Chondrocyte (in vitro differentiated cells): Measurements from ENCODE around the gene SET. TPM values are rescaled to one million over a fixed set of nuclear protein-coding genes. Genes with fewer than 3 reads are reported as not detected.

Experiments used
- DNase-seq: peaks from one replicate; pipeline ENCODE4 v3.0.0; 2021; ENCODE audit warnings: mixed read lengths, low spot score
- H3K27ac Mint-ChIP-seq: one replicate; pipeline ENCODE4 v1.8.0; 2021; ENCODE audit warnings: mild to moderate bottlenecking, moderate library complexity, mixed read lengths; ENCODE audit not compliant: unreplicated experiment
- H3K27me3 Mint-ChIP-seq: 2 replicates; pipeline ENCODE4 v1.8.0; 2021; ENCODE audit warnings: low read depth, mixed read lengths
- H3K36me3 Mint-ChIP-seq: 2 replicates; pipeline ENCODE4 v1.8.0; 2021; ENCODE audit warnings: low read depth, mixed read lengths
- H3K4me1 Mint-ChIP-seq: 2 replicates; pipeline ENCODE4 v1.8.0; 2021; ENCODE audit warnings: low read depth, mild to moderate bottlenecking, mixed read lengths
- H3K4me3 Mint-ChIP-seq: one replicate; pipeline ENCODE4 v1.8.0; 2021; ENCODE audit warnings: mild to moderate bottlenecking, moderate library complexity, mixed read lengths; ENCODE audit not compliant: unreplicated experiment
- H3K9me3 Mint-ChIP-seq: 2 replicates; pipeline ENCODE4 v1.8.0; 2021; ENCODE audit warnings: low read depth, mixed read lengths
- total RNA-seq: library from RNA; stranded (reverse); gene quantifications from 3 replicates; pipeline ENCODE4 v1.2.1, GENCODE V29; 2021
- TF ChIP-seq, protein P1 (sequence below): fragments of 200-600 bp; sonication (generic); IDR thresholded peaks from 2 replicates; pipeline ENCODE4 v1.5.0; 2021; ENCODE audit warnings: antibody characterized with exemption, mild to moderate bottlenecking, moderate library complexity

The SET gene
- total RNA-seq, 1 donor from 2014 or later: 235 TPM

DNA sequence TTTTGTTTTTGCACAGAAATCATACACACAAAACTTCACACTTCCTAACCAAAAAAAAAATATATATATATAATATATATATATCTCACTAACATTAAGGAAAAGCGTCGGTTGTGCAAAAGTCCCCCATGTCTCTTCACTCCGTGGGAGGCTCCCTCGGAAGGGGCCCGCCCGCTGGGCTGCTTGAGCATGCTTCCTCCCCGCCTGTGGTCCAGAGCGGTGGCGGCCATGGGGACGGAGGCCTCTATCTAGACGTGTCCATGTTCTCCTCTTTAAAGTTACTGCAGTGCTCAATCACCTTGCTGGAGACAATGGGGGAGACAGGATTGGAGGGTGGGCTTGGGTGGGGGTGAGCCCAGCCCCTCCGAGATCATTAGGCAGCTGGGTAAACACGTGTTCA, 42.1 kb downstream of the SET start:
- H3K4me1 Mint-ChIP-seq: peaks cover 3% of the 10 kb centered on the region
- no peaks in the 10 kb centered on the region for H3K9me3 Mint-ChIP-seq
- no peak overlapping the region for H3K4me3 Mint-ChIP-seq
- no peaks in the 10 kb centered on the region for H3K27me3 Mint-ChIP-seq
- no peak for DNase-seq
- no peak overlapping the region for H3K27ac Mint-ChIP-seq
- TF ChIP-seq, protein P1, sequence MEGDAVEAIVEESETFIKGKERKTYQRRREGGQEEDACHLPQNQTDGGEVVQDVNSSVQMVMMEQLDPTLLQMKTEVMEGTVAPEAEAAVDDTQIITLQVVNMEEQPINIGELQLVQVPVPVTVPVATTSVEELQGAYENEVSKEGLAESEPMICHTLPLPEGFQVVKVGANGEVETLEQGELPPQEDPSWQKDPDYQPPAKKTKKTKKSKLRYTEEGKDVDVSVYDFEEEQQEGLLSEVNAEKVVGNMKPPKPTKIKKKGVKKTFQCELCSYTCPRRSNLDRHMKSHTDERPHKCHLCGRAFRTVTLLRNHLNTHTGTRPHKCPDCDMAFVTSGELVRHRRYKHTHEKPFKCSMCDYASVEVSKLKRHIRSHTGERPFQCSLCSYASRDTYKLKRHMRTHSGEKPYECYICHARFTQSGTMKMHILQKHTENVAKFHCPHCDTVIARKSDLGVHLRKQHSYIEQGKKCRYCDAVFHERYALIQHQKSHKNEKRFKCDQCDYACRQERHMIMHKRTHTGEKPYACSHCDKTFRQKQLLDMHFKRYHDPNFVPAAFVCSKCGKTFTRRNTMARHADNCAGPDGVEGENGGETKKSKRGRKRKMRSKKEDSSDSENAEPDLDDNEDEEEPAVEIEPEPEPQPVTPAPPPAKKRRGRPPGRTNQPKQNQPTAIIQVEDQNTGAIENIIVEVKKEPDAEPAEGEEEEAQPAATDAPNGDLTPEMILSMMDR: no peak
- peaks cover 12% of the 10 kb centered on the region for H3K36me3 Mint-ChIP-seq

GRCh38 chr9:128731691-128732090, 42.7 kb downstream of the SET start:
- Mint-ChIP-seq H3K36me3 (peaks cover 12% of the 10 kb centered on the region), H3K4me1 (peaks cover 3% of the 10 kb centered on the region), H3K27ac (no peak overlapping the region), H3K9me3 (no peaks in the 10 kb centered on the region), H3K27me3 (no peaks in the 10 kb centered on the region), H3K4me3 (no peak overlapping the region)
- no peak for DNase-seq
- TF ChIP-seq, protein P1: no peak

DNA sequence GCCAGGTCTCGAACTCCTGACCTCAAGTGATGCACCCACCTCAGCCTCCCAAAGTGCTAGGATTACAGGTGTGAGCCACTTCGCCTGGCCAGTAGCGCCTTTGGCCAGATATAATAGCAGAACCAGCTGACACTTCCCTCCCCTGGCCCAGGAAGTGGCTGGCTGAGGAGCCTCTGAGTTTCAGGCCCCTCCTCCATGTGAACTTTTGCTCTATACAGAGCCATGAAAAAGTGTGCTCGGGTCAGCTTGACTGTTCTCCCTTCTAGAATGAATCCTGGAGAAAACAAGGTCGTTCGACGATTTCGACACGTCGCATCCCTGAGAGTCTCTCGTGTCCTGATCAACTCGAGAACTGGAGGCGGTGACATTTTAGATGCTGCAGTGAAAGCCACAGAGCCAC, 43.6 kb downstream of the SET start:
- Mint-ChIP-seq H3K27me3 (no peaks in the 10 kb centered on the region), H3K27ac (no peak overlapping the region), H3K4me1 (peaks cover 3% of the 10 kb centered on the region), H3K9me3 (no peaks in the 10 kb centered on the region), H3K36me3 (peaks cover 16% of the 10 kb centered on the region), H3K4me3 (no peak overlapping the region)
- DNase-seq: no peak
- TF ChIP-seq, protein P1: no peak

DNA sequence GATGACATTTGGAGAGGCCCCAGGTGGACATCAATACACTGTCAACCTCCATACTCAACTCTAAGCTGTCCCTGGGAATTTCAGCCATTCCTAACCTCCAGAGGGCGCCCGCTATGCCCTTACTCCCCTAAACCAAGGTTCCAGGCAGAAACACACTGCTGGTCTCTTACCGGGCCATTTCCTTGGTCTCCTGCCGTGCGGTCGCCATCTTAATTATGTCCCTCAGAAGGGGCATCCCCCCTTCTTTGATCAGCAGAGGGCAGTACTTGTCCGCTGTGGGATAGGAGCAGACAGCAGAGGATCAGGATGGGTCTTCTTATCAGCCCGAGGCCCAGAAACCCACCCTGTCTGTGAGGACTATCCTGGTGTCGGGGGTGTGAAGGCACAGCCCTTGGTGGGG, 44.2 kb downstream of the SET start:
- Mint-ChIP-seq H3K36me3 (peaks cover 17% of the 10 kb centered on the region), H3K4me3 (peak overlapping the region; percentile 55), H3K27ac (peak overlapping the region; percentile 42), H3K4me1 (peaks cover 3% of the 10 kb centered on the region), H3K9me3 (no peaks in the 10 kb centered on the region), H3K27me3 (no peaks in the 10 kb centered on the region)
- no peak for DNase-seq
- TF ChIP-seq, protein P1: peak; percentile 83

DNA sequence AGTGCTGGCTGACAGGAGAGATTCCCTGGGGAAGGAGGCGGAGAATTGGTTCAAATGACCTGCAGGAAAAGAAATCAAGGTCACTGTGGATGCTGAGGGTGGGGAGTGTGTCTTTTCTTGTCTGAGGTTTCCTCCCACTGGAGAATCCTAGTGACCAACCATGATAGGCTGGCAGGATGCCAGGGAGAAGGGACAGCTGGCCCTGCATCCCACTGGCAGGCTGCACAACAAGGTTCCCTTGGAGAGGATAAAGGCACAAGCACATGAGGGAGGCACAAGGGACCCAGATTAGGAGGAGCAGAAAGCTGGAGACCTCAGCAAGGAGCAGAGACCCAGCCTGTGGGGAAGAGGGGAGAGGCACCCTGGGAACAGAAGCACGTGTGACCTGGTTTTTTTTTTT, 46.4 kb downstream of the SET start:
- H3K27ac Mint-ChIP-seq: no peak overlapping the region

More for the DNA sequence above, 46.4 kb downstream of the SET start:
- peaks cover 3% of the 10 kb centered on the region for H3K4me1 Mint-ChIP-seq
- peaks cover 24% of the 10 kb centered on the region for H3K36me3 Mint-ChIP-seq
- H3K4me3 Mint-ChIP-seq: no peak overlapping the region
- H3K9me3 Mint-ChIP-seq: no peaks in the 10 kb centered on the region
- no peak for DNase-seq
- H3K27me3 Mint-ChIP-seq: no peaks in the 10 kb centered on the region
- TF ChIP-seq, protein P1: no peak
